Nephron (organoid): Measurements from ENCODE around the gene PCCA.
A peak's percentile ranks its signal among the peaks of the same experiment; 100 is the strongest.

Experiments used
- H3K27ac Mint-ChIP-seq, 3 experiments: 2 replicates each; pipeline ENCODE4 v1.8.0; 2020; ENCODE audit warnings: mixed read lengths in 3 of 3, mild to moderate bottlenecking in 2 of 3, moderate library complexity in 1 of 3
- H3K27me3 Mint-ChIP-seq: 2 replicates; pipeline ENCODE4 v1.8.0; 2021; ENCODE audit warnings: low read depth, mild to moderate bottlenecking, moderate library complexity, mixed read lengths
- H3K36me3 Mint-ChIP-seq: 2 replicates; pipeline ENCODE4 v1.8.0; 2020; ENCODE audit warnings: low read depth, mixed read lengths
- H3K4me1 Mint-ChIP-seq: 2 replicates; pipeline ENCODE4 v1.8.0; 2020; ENCODE audit warnings: mixed read lengths
- H3K4me3 Mint-ChIP-seq, 3 experiments: 2 replicates each; pipeline ENCODE4 v1.8.0; 2020; ENCODE audit warnings: mild to moderate bottlenecking in 3 of 3, mixed read lengths in 3 of 3, moderate library complexity in 2 of 3
- H3K9me3 Mint-ChIP-seq: 2 replicates; pipeline ENCODE4 v1.8.0; 2020; ENCODE audit warnings: mixed read lengths
- CTCF ChIP-seq, 3 experiments: fragments of 200-600 bp; sonication (generic); IDR thresholded peaks; one replicate each; pipeline ENCODE4 v1.5.0; 2021; ENCODE audit warnings: antibody characterized with exemption in 3 of 3; ENCODE audit not compliant: unreplicated experiment in 3 of 3

PCCA gene

GRCh38 chr13:100088644-100089464, at the start of gene PCCA:
PCCA (plus strand) TSS chr13:100089093; CDS start chr13:100089121, 28 bp downstream.
- H3K36me3 Mint-ChIP-seq = peaks cover 13% of the 10 kb centered on the region
- H3K27ac Mint-ChIP-seq = peak within 1 kb of the TSS; percentile 77 to 93 (median 91)
- peaks cover 20% of the 10 kb centered on the region for H3K4me1 Mint-ChIP-seq
- H3K4me3 Mint-ChIP-seq = peak within 1 kb of the TSS; percentile 90 to 98 (median 96)
- H3K27me3 Mint-ChIP-seq = no peaks in the 10 kb centered on the region
- TF ChIP-seq CTCF (IDR thresholded peaks at IDR 0.05; ENCODE audit: unreplicated experiment in 3 of 3) = no peak
- H3K9me3 Mint-ChIP-seq = peaks cover 2% of the 10 kb centered on the region

- Mint-ChIP-seq H3K4me3 (no peak overlapping the region), H3K4me1 (peaks cover 10% of the 10 kb centered on the region), H3K36me3 (no peaks in the 10 kb centered on the region), H3K27ac (peak overlapping the region in 1 of 3 experiments; percentile 3), H3K27me3 (no peaks in the 10 kb centered on the region), H3K9me3 (no peaks in the 10 kb centered on the region)
- TF ChIP-seq CTCF (IDR thresholded peaks at IDR 0.05; ENCODE audit: unreplicated experiment in 3 of 3) = no peak
Measured at GRCh38 chr13:100039740-100040139, 49.2 kb upstream of the PCCA start.

- H3K4me3 Mint-ChIP-seq = no peak overlapping the region
- H3K36me3 Mint-ChIP-seq = no peaks in the 10 kb centered on the region
- no peak for TF ChIP-seq CTCF (IDR thresholded peaks at IDR 0.05; ENCODE audit: unreplicated experiment in 3 of 3)
- H3K27ac Mint-ChIP-seq = no peak overlapping the region
- H3K27me3 Mint-ChIP-seq = no peaks in the 10 kb centered on the region
- H3K9me3 Mint-ChIP-seq = no peaks in the 10 kb centered on the region
- peaks cover 10% of the 10 kb centered on the region for H3K4me1 Mint-ChIP-seq
Measured at GRCh38 chr13:100040196-100040595, 48.7 kb upstream of the PCCA start.

- Mint-ChIP-seq H3K4me1 (peaks cover 3% of the 10 kb centered on the region), H3K27ac (no peak overlapping the region), H3K36me3 (no peaks in the 10 kb centered on the region), H3K9me3 (no peaks in the 10 kb centered on the region), H3K4me3 (no peak overlapping the region), H3K27me3 (no peaks in the 10 kb centered on the region)
- TF ChIP-seq CTCF (IDR thresholded peaks at IDR 0.05; ENCODE audit: unreplicated experiment in 3 of 3) = no peak
Measured at GRCh38 chr13:100044936-100045335, 44.0 kb upstream of the PCCA start.

- Mint-ChIP-seq H3K27me3 (no peaks in the 10 kb centered on the region), H3K27ac (no peak overlapping the region), H3K9me3 (no peaks in the 10 kb centered on the region), H3K36me3 (no peaks in the 10 kb centered on the region), H3K4me3 (no peak overlapping the region), H3K4me1 (no peaks in the 10 kb centered on the region)
- TF ChIP-seq CTCF (IDR thresholded peaks at IDR 0.05; ENCODE audit: unreplicated experiment in 3 of 3) = no peak
Measured at GRCh38 chr13:100045355-100045754, 43.5 kb upstream of the PCCA start.

- H3K4me3 Mint-ChIP-seq = no peak overlapping the region
- no peak for TF ChIP-seq CTCF (IDR thresholded peaks at IDR 0.05; ENCODE audit: unreplicated experiment in 3 of 3)
Measured at GRCh38 chr13:100051070-100051469, 37.8 kb upstream of the PCCA start.

More at GRCh38 chr13:100051070-100051469, 37.8 kb upstream of the PCCA start:
- Mint-ChIP-seq H3K27me3 (no peaks in the 10 kb centered on the region), H3K4me1 (no peaks in the 10 kb centered on the region), H3K36me3 (no peaks in the 10 kb centered on the region), H3K9me3 (no peaks in the 10 kb centered on the region), H3K27ac (no peak overlapping the region)
